Breast epithelium (tissue), 3 donors: ENCODE results near the gene PRKN.

Experiments
- POLR2A ChIP-seq: fragments of 450-650 bp; IDR thresholded peaks from one replicate; pipeline ENCODE4 v1.6.1; 2016; ENCODE audit warnings: antibody characterized with exemption, mild to moderate bottlenecking, moderate library complexity
- TF ChIP-seq, protein P1 (sequence below), 3 donors: fragments of 450-650 bp; IDR thresholded peaks; one replicate each; pipeline ENCODE4 v1.5.1; 2016 to 2017; ENCODE audit warnings: antibody characterized with exemption in 3 of 3, mild to moderate bottlenecking in 3 of 3, moderate library complexity in 3 of 3

DNA sequence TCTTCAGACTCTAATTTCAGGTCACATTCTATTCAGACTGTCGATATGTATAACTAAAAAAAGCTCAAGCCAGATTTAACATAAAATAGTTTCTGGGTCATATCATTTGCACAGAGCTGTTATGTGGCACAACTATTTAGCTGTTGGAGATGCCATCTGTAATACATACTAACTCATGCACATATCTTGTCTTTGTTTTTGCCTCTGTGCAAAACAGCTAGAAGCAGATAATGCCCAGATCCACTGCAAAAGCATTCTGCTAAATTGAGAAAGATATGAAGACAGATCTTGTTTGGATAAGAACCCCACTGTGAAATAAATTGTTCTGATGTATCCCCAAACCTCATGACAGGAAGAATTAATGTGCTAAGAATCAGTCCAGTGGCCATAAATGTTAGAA, 930.9 kb downstream of the PRKN start:
- no peak for TF ChIP-seq POLR2A
- TF ChIP-seq, protein P1, sequence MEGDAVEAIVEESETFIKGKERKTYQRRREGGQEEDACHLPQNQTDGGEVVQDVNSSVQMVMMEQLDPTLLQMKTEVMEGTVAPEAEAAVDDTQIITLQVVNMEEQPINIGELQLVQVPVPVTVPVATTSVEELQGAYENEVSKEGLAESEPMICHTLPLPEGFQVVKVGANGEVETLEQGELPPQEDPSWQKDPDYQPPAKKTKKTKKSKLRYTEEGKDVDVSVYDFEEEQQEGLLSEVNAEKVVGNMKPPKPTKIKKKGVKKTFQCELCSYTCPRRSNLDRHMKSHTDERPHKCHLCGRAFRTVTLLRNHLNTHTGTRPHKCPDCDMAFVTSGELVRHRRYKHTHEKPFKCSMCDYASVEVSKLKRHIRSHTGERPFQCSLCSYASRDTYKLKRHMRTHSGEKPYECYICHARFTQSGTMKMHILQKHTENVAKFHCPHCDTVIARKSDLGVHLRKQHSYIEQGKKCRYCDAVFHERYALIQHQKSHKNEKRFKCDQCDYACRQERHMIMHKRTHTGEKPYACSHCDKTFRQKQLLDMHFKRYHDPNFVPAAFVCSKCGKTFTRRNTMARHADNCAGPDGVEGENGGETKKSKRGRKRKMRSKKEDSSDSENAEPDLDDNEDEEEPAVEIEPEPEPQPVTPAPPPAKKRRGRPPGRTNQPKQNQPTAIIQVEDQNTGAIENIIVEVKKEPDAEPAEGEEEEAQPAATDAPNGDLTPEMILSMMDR (IDR thresholded peaks at IDR 0.05) = no peak
